CD4-positive, alpha-beta T cell treated with Interleukin-6 for 4 hours (primary cell): ENCODE data around the gene KLHL40.

ENCODE experiments used
- DNase-seq: peaks from one replicate; pipeline ENCODE4 v3.0.0-alpha.2; 2020; ENCODE audit warnings: mixed read lengths

Gene KLHL40

GRCh38 chr3:42657675-42658074 lies 27.7 kb upstream of the KLHL40 start:
- no peak for DNase-seq

- DNase-seq, result no peak
These were observed 27.1 kb upstream of the KLHL40 start for GRCh38 chr3:42658091-42658770.

- DNase-seq, result no peak
These were observed 26.5 kb upstream of the KLHL40 start for GRCh38 chr3:42658771-42659390.

- no peak for DNase-seq
These were observed 25.7 kb upstream of the KLHL40 start for GRCh38 chr3:42659451-42660130.

GRCh38 chr3:42660131-42660715 lies 25.1 kb upstream of the KLHL40 start:
- DNase-seq, result no peak

GRCh38 chr3:42660898-42661297 lies 24.4 kb upstream of the KLHL40 start:
- no peak for DNase-seq

GRCh38 chr3:42661593-42662022 lies 23.7 kb upstream of the KLHL40 start:
- DNase-seq, result no peak

GRCh38 chr3:42662037-42662812 lies 23.1 kb upstream of the KLHL40 start:
- DNase-seq, result no peak

GRCh38 chr3:42662813-42663535 lies 22.4 kb upstream of the KLHL40 start:
- no peak for DNase-seq

GRCh38 chr3:42663581-42664437 lies 21.5 kb upstream of the KLHL40 start:
- DNase-seq, result no peak

- DNase-seq, result no peak
These were observed 20.9 kb upstream of the KLHL40 start for GRCh38 chr3:42664438-42664803.

GRCh38 chr3:42665050-42665878 lies 20.1 kb upstream of the KLHL40 start:
- DNase-seq, result no peak

GRCh38 chr3:42666022-42666421 lies 19.3 kb upstream of the KLHL40 start:
- DNase-seq, result no peak

GRCh38 chr3:42666577-42666998 lies 18.7 kb upstream of the KLHL40 start:
- no peak for DNase-seq

GRCh38 chr3:42667096-42667522 lies 18.2 kb upstream of the KLHL40 start:
- DNase-seq, result no peak

- no peak for DNase-seq
These were observed 17.6 kb upstream of the KLHL40 start for GRCh38 chr3:42667523-42668412.

- no peak for DNase-seq
These were observed 16.9 kb upstream of the KLHL40 start for GRCh38 chr3:42668413-42668760.

- no peak for DNase-seq
These were observed 16.5 kb upstream of the KLHL40 start for GRCh38 chr3:42668793-42669217.

GRCh38 chr3:42670051-42670576 lies 15.2 kb upstream of the KLHL40 start:
- DNase-seq, result no peak
